ENCODE measurements around the gene MAML3. TPM values are rescaled to one million over a fixed set of nuclear protein-coding genes. Genes with fewer than 3 reads are reported as not detected.

MAML3 gene
- total and polyA plus RNA-seq, 9 donors: 11.1 to 23.8 (median 14.9) TPM

DNA sequence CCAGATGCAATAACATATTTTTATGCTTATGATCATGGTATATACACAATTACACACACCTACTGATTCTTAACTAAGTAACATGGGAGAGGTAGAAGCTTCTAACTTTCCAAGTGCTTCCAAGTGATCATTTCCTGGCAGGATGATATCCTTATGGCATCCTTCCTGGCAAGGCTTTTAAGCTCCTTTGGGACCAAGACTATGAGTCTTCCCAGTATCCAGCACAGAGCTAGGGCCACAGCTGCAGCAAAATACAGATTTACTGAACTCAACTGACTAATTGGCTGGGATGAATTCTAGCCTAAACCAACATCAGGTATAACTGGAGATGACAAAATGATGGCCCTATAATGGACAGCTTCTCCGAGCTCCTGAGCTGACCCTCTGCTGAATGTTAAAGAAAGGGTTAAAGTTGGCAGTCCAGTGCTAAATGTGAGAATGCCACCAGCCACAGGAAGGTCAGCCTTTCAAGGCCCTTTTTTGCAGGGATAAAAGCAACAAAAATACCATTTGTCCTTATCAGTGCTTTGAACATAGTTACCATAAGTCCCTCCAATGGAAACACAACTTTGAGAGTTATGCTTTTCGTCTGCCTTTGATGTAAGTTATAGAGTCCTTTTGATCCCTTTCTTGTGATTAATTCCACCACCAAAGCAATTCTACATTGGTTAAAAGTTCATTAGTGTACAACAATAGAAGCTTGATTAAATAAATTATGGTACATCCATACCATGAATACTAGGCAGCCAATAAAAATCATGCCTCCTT, 415.0 kb downstream of the MAML3 start:
- Histone ChIP-seq H3K9me3 (no peaks in the 10 kb centered on the region), H3K27me3 (no peaks in the 10 kb centered on the region), H3K36me3 (no peaks in the 10 kb centered on the region), H3K4me3 (no peak overlapping the region), H3K27ac (peak overlapping the region in 1 of 2 donors; percentile 37), H3K4me1 (ENCODE audit: insufficient read depth) (peaks cover 12% of the 10 kb centered on the region)
- DNase-seq: no peak
- WGBS, 3 donors: 72 to 88% (median 82%) methylated on average over 2 of the region's 2 CpGs
- intact Hi-C loops (cut with DNase I): loop anchor here (5.0 to 10.0 kb wide), 6 partner anchors 166 to 636 kb away; partner anchors contain the start of gene SCOC (in 1 of the 4)
- TF ChIP-seq, protein P1, sequence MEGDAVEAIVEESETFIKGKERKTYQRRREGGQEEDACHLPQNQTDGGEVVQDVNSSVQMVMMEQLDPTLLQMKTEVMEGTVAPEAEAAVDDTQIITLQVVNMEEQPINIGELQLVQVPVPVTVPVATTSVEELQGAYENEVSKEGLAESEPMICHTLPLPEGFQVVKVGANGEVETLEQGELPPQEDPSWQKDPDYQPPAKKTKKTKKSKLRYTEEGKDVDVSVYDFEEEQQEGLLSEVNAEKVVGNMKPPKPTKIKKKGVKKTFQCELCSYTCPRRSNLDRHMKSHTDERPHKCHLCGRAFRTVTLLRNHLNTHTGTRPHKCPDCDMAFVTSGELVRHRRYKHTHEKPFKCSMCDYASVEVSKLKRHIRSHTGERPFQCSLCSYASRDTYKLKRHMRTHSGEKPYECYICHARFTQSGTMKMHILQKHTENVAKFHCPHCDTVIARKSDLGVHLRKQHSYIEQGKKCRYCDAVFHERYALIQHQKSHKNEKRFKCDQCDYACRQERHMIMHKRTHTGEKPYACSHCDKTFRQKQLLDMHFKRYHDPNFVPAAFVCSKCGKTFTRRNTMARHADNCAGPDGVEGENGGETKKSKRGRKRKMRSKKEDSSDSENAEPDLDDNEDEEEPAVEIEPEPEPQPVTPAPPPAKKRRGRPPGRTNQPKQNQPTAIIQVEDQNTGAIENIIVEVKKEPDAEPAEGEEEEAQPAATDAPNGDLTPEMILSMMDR (IDR thresholded peaks at IDR 0.05): no peak
- no peak for TF ChIP-seq EP300 (IDR thresholded peaks at IDR 0.05)

DNA sequence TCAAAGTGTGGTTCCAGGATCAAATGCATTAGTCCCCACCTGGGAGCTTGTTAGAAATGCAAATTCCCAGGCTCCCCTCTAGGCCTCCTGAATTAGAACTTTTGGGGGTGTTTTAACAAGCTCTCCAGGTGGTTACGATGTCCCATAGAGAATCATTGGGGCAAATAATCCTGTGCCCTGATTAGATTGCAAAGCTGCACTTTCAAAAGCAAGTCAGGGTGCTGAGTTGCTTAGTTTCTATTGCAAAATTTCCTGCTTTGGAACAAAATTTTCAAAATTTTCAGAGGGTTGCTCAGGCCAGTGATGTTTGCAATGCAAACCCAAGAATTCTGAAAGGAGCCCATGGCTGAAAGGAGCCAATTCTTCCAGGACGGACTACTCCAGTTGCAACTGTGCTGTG, 417.3 kb downstream of the MAML3 start:
- 92 to 98% (median 96%) methylated on average over 2 of the region's 2 CpGs for WGBS, 3 donors
- Histone ChIP-seq H3K9me3 (no peaks in the 10 kb centered on the region), H3K27ac (peak overlapping the region in 1 of 2 donors; percentile 83), H3K4me1 (ENCODE audit: insufficient read depth) (peaks cover 17% of the 10 kb centered on the region), H3K36me3 (no peaks in the 10 kb centered on the region), H3K27me3 (no peaks in the 10 kb centered on the region), H3K4me3 (no peak overlapping the region)
- TF ChIP-seq EP300 (IDR thresholded peaks at IDR 0.05) (no peak), POLR2A (IDR thresholded peaks at IDR 0.05) (no peak)
- TF ChIP-seq, protein P1 (IDR thresholded peaks at IDR 0.05): no peak
- DNase-seq: no peak
- intact Hi-C loops (cut with DNase I): loop anchor here (5.0 to 10.0 kb wide), 6 partner anchors 168 to 638 kb away; partner anchors contain the start of gene SCOC (in 1 of the 4)

DNA sequence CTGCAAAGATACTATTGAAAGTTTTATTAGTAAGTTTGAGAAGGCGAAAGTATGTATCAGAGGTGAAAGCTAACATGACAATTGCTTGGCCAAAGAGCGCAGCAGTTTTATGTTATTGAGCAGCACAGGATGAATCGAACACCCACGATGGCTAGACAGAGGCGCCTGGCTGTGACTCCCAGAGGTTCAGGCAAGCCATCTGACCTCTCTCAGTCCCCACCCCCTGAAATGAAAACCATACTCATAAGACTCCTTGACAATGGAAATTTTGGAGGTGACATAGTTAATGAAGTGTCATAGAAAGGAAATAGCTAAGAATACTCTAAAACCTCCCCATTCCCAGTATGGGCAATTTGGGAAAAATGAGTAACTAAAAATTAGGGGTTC, 417.7 kb downstream of the MAML3 start:
- 76 to 80% (median 77%) methylated on average over 5 of the region's 5 CpGs for WGBS, 3 donors
- H3K4me3 ChIP-seq: no peak overlapping the region

DNA sequence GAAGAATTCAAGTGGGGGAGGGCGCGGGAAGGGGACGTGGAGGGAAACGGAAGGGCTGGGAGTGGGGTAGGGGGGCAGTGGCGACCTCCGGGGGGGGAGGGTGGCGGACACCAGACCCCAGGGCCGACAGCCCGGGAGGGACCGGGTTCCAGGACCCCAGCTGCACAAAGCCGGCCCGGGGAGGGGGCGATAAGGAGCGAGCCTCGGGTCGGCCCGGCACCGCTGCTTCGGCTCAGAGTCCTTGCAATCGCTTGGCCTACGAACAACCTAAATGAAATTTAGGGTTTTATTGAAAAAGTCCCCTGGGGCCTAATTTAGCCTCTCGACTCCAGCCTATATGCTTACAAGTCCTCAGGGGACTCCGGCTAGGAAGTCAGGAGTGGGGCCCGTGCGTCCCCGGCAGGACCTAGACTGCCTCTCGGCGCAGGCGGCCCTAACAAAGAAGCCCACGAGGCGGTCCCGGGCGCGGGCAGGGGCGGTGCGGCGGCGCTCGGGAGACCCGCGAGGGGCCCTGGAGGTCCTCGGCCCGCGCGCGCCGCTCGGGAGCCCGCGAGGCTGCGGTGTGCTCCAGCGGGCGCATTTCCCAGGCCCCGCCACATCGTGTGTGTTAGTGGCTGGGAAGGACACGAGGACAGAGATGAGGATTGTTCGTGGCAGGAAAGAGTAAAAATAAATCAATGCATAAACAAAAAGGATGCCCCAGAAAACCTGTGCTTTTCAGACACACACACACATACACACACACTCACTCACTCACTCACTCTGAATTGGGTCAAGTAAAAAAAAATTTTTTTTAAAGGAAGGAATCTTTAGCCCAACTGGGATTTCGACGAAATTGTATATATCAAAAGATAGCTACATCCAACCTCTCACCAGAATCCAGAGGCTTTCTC, 418.4 kb downstream of the MAML3 start:
- Histone ChIP-seq H3K36me3 (no peaks in the 10 kb centered on the region), H3K4me3 (peak overlapping the region; percentile 37), H3K27me3 (no peaks in the 10 kb centered on the region), H3K9me3 (no peaks in the 10 kb centered on the region), H3K4me1 (ENCODE audit: insufficient read depth) (peaks cover 14% of the 10 kb centered on the region), H3K27ac (peak overlapping the region; percentile 80 to 83)
- no peak for TF ChIP-seq POLR2A (IDR thresholded peaks at IDR 0.05)
- TF ChIP-seq EP300 (IDR thresholded peaks at IDR 0.05): no peak
- TF ChIP-seq, protein P1 (IDR thresholded peaks at IDR 0.05): peak in 1 of 3 donors; percentile 16
- 3 to 5% (median 4%) methylated on average over 58 to 59 of the region's 59 CpGs for WGBS, 3 donors
- DNase-seq: peak; percentile 46 to 74 (median 67)
- intact Hi-C loops (cut with DNase I): loop anchor here (2.0 to 10.0 kb wide), 9 partner anchors 169 to 639 kb away; partner anchors contain the start of gene SCOC (in 1 of the 4)

More for the DNA sequence above, 417.7 kb downstream of the MAML3 start:
- peaks cover 17% of the 10 kb centered on the region for H3K4me1 ChIP-seq (ENCODE audit: insufficient read depth)
- TF ChIP-seq EP300 (IDR thresholded peaks at IDR 0.05): no peak
- TF ChIP-seq POLR2A (IDR thresholded peaks at IDR 0.05): no peak
- TF ChIP-seq, protein P1 (IDR thresholded peaks at IDR 0.05): no peak
- no peaks in the 10 kb centered on the region for H3K27me3 ChIP-seq
- no peaks in the 10 kb centered on the region for H3K36me3 ChIP-seq
- intact Hi-C loops (cut with DNase I): loop anchor here (5.0 to 10.0 kb wide), 6 partner anchors 169 to 639 kb away; partner anchors contain the start of gene SCOC (in 1 of the 4)
- H3K9me3 ChIP-seq: no peaks in the 10 kb centered on the region
- H3K27ac ChIP-seq: peak overlapping the region in 1 of 2 donors; percentile 83
- DNase-seq: no peak
